ENCODE results near the gene MAPK9.

DNA sequence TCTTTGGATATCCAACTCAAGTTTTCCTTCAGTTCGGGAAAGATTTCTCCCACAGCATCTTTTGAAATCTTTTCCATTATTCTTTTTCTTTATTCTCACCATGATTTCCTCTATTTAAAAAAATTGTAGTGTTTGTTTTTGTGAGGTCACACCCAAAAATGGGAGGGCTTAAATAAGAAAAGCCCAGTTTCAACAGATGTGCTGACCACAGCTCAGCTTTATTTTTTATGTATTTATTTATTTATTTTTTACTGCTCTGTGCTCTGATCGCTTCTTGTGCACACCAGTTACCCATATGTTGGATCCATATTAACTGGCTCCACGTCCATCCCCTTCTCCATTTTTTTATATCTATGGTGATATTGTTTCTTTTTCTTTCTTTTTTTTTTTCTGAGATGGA, 41.0 kb upstream of the MAPK9 start:
- TF ChIP-seq POLR2A (IDR thresholded peaks at IDR 0.05; ENCODE audit: low read depth, low read length), result no peak
- TF ChIP-seq POLR2AphosphoS5 (IDR thresholded peaks at IDR 0.05; ENCODE audit: low read depth, low read length), result no peak

Measured in GM12892 (cell line).